IMR-90 (cell line): ENCODE measurements around the gene GYG2. TPM values are rescaled to one million over a fixed set of nuclear protein-coding genes. Genes with fewer than 3 reads are reported as not detected.

Experiments
- ATAC-seq: fragments of 200-7000 bp; cut with Tn5 transposase; 2 replicates; pipeline ENCODE4 v1.9.1; 2020; ENCODE audit warnings: low read depth, mild to moderate bottlenecking, moderate library complexity
- BruUV-seq: library from RNA; stranded (reverse); fragments of 400-500 nt; replicated peaks from 2 replicates; lab custom pipeline; 2021; lab: Mats Ljungman, UMichigan
- CTCF ChIA-PET: fragments of 300-600 bp; formaldehyde crosslinking; extraction: SDS; loops from one replicate; lab custom pipeline; 2021; ENCODE audit warnings: antibody characterized with exemption; lab: Yijun Ruan, JAX
- POLR2A ChIA-PET: fragments of 300-600 bp; sonication (Branson Sonifier 250); formaldehyde crosslinking; loops from one replicate; lab custom pipeline; 2022; ENCODE audit warnings: antibody characterized with exemption; ENCODE audit not compliant: unreplicated experiment; lab: Charles Lee
- DNase-seq: peaks from one replicate; pipeline ENCODE4 v3.0.0; 2013
- H2AFZ ChIP-seq: replicated peaks from 2 replicates; pipeline ENCODE3; 2013; ENCODE audit warnings: low read length, mild to moderate bottlenecking; ENCODE audit not compliant: poor library complexity
- H2AK5ac ChIP-seq: 2 replicates; pipeline ENCODE4 v1.6.1; 2013; ENCODE audit warnings: low read depth, low read length, inconsistent platforms
- H2AK9ac ChIP-seq: replicated peaks from 2 replicates; pipeline ENCODE3; 2013; ENCODE audit warnings: mild to moderate bottlenecking, low read depth, low read length, moderate library complexity; ENCODE audit not compliant: poor library complexity
- H2BK120ac ChIP-seq: 2 replicates; pipeline ENCODE4 v1.6.1; 2013; ENCODE audit warnings: low read depth, low read length, inconsistent platforms
- H2BK15ac ChIP-seq: 3 replicates; pipeline ENCODE4 v1.6.1; 2013; ENCODE audit warnings: low read depth, low read length, inconsistent platforms
- H2BK20ac ChIP-seq: 2 replicates; pipeline ENCODE4 v1.6.1; 2013; ENCODE audit warnings: low read depth, mild to moderate bottlenecking, inconsistent platforms, low read length, moderate library complexity
- H2BK5ac ChIP-seq: 2 replicates; pipeline ENCODE4 v1.6.1; 2013; ENCODE audit warnings: mild to moderate bottlenecking, low read depth, low read length, inconsistent platforms; ENCODE audit not compliant: poor library complexity, severe bottlenecking
- H3K14ac ChIP-seq: replicated peaks from 2 replicates; pipeline ENCODE4 v1.6.1; 2013; ENCODE audit warnings: low read depth, low read length, inconsistent platforms
- H3K18ac ChIP-seq: 2 replicates; pipeline ENCODE4 v1.6.1; 2013; ENCODE audit warnings: low read depth, low read length, control low read depth
- H3K23ac ChIP-seq: 2 replicates; pipeline ENCODE4 v1.6.1; 2013; ENCODE audit warnings: low read depth, low read length, inconsistent platforms
- H3K27ac ChIP-seq: 2 replicates; pipeline ENCODE4 v1.5.1; 2013; ENCODE audit warnings: mild to moderate bottlenecking, control low read depth, low read length; ENCODE audit not compliant: insufficient read depth
- H3K27me3 ChIP-seq: 2 replicates; pipeline ENCODE4 v1.6.1; 2013; ENCODE audit warnings: low read length; ENCODE audit not compliant: control insufficient read depth, insufficient read depth
- H3K36me3 ChIP-seq: 2 replicates; pipeline ENCODE4 v1.6.1; 2013; ENCODE audit warnings: low read length, mixed read lengths; ENCODE audit not compliant: control insufficient read depth, insufficient read depth
- H3K4ac ChIP-seq: 2 replicates; pipeline ENCODE4 v1.6.1; 2013; ENCODE audit warnings: low read depth, low read length, inconsistent platforms
- H3K4me1 ChIP-seq: 2 replicates; pipeline ENCODE4 v1.6.1; 2013; ENCODE audit warnings: low read length, mixed read lengths; ENCODE audit not compliant: control insufficient read depth, insufficient read depth
- H3K4me2 ChIP-seq: 2 replicates; pipeline ENCODE4 v1.6.1; 2013; ENCODE audit warnings: low read depth, mild to moderate bottlenecking, control low read depth, low read length, moderate library complexity
- H3K4me3 ChIP-seq: 2 replicates; pipeline ENCODE4 v1.5.1; 2013; ENCODE audit warnings: low read depth, mild to moderate bottlenecking, control low read depth, low read length, moderate library complexity; ENCODE audit not compliant: insufficient read depth
- H3K56ac ChIP-seq: 2 replicates; pipeline ENCODE4 v1.6.1; 2013; ENCODE audit warnings: low read length, inconsistent platforms; ENCODE audit not compliant: insufficient read depth; ENCODE audit errors: extremely low read depth
- H3K79me1 ChIP-seq, 2 experiments: 2 replicates each; pipeline ENCODE4 v1.6.1; 2013; ENCODE audit warnings: low read length in 2 of 2, inconsistent platforms in 1 of 2, low read depth in 1 of 2
- H3K9ac ChIP-seq: 2 replicates; pipeline ENCODE4 v1.6.1; 2013; ENCODE audit warnings: low read depth, low read length, control low read depth
- H3K9me1 ChIP-seq: 2 replicates; pipeline ENCODE4 v1.6.1; 2013; ENCODE audit warnings: low read length, inconsistent platforms; ENCODE audit not compliant: insufficient read depth
- H3K9me3 ChIP-seq: 2 replicates; pipeline ENCODE4 v1.6.1; 2013; ENCODE audit warnings: low read length; ENCODE audit not compliant: control insufficient read depth, insufficient read depth
- H4K20me1 ChIP-seq: 2 replicates; pipeline ENCODE4 v1.6.1; 2013; ENCODE audit warnings: low read length, inconsistent platforms; ENCODE audit not compliant: insufficient read depth
- H4K5ac ChIP-seq: 2 replicates; pipeline ENCODE4 v1.6.1; 2013; ENCODE audit warnings: mild to moderate bottlenecking, low read depth, low read length, control low read depth
- H4K8ac ChIP-seq, 2 experiments: 2 replicates each; pipeline ENCODE4 v1.6.1; 2013; ENCODE audit warnings: low read depth in 2 of 2, low read length in 2 of 2, control low read depth in 1 of 2, inconsistent platforms in 1 of 2
- H4K91ac ChIP-seq: 2 replicates; pipeline ENCODE4 v1.6.1; 2013; ENCODE audit warnings: low read depth, low read length, inconsistent platforms; ENCODE audit not compliant: insufficient read depth
- BHLHE40 ChIP-seq: fragments of 150-350 bp; IDR thresholded peaks from 2 replicates; pipeline ENCODE4 v1.6.1; 2016; ENCODE audit warnings: mild to moderate bottlenecking, low read depth, low read length
- CEBPB ChIP-seq: IDR thresholded peaks from 2 replicates; pipeline ENCODE4 v1.6.1; 2012; ENCODE audit warnings: low read depth, low read length, improper control_type of control experiment
- CHD1 ChIP-seq: IDR thresholded peaks from 2 replicates; pipeline ENCODE4 v1.6.1; 2012; ENCODE audit warnings: low read depth, low read length, improper control_type of control experiment
- FOS ChIP-seq: fragments of 150-350 bp; IDR thresholded peaks from 2 replicates; pipeline ENCODE4 v1.6.1; 2016; ENCODE audit warnings: low read depth, low read length
- MAFK ChIP-seq: IDR thresholded peaks from 2 replicates; pipeline ENCODE4 v1.6.1; 2012; ENCODE audit warnings: low read depth, low read length, improper control_type of control experiment
- MAZ ChIP-seq: IDR thresholded peaks from 2 replicates; pipeline ENCODE4 v1.6.1; 2012; ENCODE audit warnings: low read depth, mild to moderate bottlenecking, low read length, improper control_type of control experiment, moderate library complexity, borderline replicate concordance
- MXI1 ChIP-seq: IDR thresholded peaks from 2 replicates; pipeline ENCODE4 v1.6.1; 2012; ENCODE audit warnings: low read depth, mild to moderate bottlenecking, low read length, moderate library complexity, borderline replicate concordance
- NFE2L2 ChIP-seq: fragments of 150-350 bp; IDR thresholded peaks from 2 replicates; pipeline ENCODE4 v1.6.1; 2016; ENCODE audit warnings: low read depth, mild to moderate bottlenecking, low read length
- POLR2A ChIP-seq: IDR thresholded peaks from 2 replicates; pipeline ENCODE4 v1.6.1; 2012; ENCODE audit warnings: mild to moderate bottlenecking, low read depth, low read length
- RAD21 ChIP-seq: IDR thresholded peaks from 2 replicates; pipeline ENCODE4 v1.6.1; 2012; ENCODE audit warnings: low read length, improper control_type of control experiment
- RCOR1 ChIP-seq: IDR thresholded peaks from 2 replicates; pipeline ENCODE4 v1.6.1; 2012; ENCODE audit warnings: mild to moderate bottlenecking, low read length, improper control_type of control experiment; ENCODE audit not compliant: insufficient replicate concordance
- RFX5 ChIP-seq: IDR thresholded peaks from 2 replicates; pipeline ENCODE4 v1.8.0; 2012; ENCODE audit warnings: low read depth, mild to moderate bottlenecking, low read length, moderate library complexity
- SMC3 ChIP-seq: fragments of 150-350 bp; IDR thresholded peaks from 2 replicates; pipeline ENCODE4 v1.6.1; 2016; ENCODE audit warnings: low read depth, mild to moderate bottlenecking, antibody characterized with exemption, low read length, moderate library complexity
- USF2 ChIP-seq: fragments of 150-350 bp; IDR thresholded peaks from 2 replicates; pipeline ENCODE4 v1.6.1; 2017; ENCODE audit warnings: mild to moderate bottlenecking, antibody characterized with exemption, low read length, low read depth
- WGBS, 2 experiments: methylation state at CpG; one replicate each; pipeline versions ENCODE4 v1.1.5 to v1.1.7; 2013; ENCODE audit warnings: missing lambda C conversion rate in 2 of 2; ENCODE audit not compliant: insufficient read length in 1 of 2; ENCODE audit errors: extremely low coverage in 2 of 2; 5-methylcytosine and 5-hydroxymethylcytosine counted together
- dilution Hi-C: fragments of 300-500 bp; cut with HindIII; formaldehyde crosslinking; loops from one replicate; pipeline ENCODE4 v1.14.3; 2018; ENCODE audit warnings: low sequenced_read_pairs; ENCODE audit not compliant: unreplicated experiment
- in situ Hi-C: fragments of 300-500 bp; cut with MboI; formaldehyde crosslinking; loops from 3 replicates; pipeline ENCODE4 v1.14.3; 2019; ENCODE audit warnings: low sequenced_read_pairs, inconsistent platforms, mixed read lengths
- intact Hi-C: fragments of 100-400 bp; cut with micrococcal nuclease; formaldehyde crosslinking; loops from 2 replicates; pipeline ENCODE4 v1.10.0; 2022
- polyA plus RNA-seq, 3 experiments: library from polyadenylated mRNA; depleted of rRNA; stranded (reverse); fragments of >200 nt; gene quantifications; 2 replicates each; pipeline ENCODE4 v1.2.3, GENCODE V29; 2012; ENCODE audit warnings: low replicate concordance in 1 of 3
- total RNA-seq: library from RNA; depleted of rRNA; stranded (reverse); fragments of >200 nt; gene quantifications from 2 replicates; pipeline ENCODE4 v1.2.3, GENCODE V29; 2012
- TF ChIP-seq, protein P1 (sequence below): conservative IDR thresholded peaks from 2 replicates; pipeline ENCODE4 v1.5.1; 2012; ENCODE audit warnings: mild to moderate bottlenecking, low read depth, low read length, improper control_type of control experiment
- TF ChIP-seq, protein P2 (sequence below): fragments of 150-350 bp; IDR thresholded peaks from 2 replicates; pipeline ENCODE4 v1.6.1; 2016; ENCODE audit warnings: low read depth, mild to moderate bottlenecking, low read length, moderate library complexity, borderline replicate concordance

The GYG2 gene
- total and polyA plus RNA-seq, 2 of the 4 experiments (the other 2 are of a cell fraction): 9.6 to 13.1 TPM

GRCh38 chrX:2862404-2862803 is 33.7 kb downstream of the GYG2 start:
- Histone ChIP-seq H3K9ac (no peak overlapping the region), H3K4me2 (no peak overlapping the region), H3K79me1 (no peaks in the 10 kb centered on the region), H3K4ac (no peak overlapping the region), H4K5ac (no peak overlapping the region), H2BK20ac (no peak overlapping the region), H2BK15ac (no peak overlapping the region), H3K4me3 (no peak overlapping the region), H3K14ac (no peak overlapping the region), H3K23ac (no peak overlapping the region), H4K91ac (no peak overlapping the region), H3K27ac (no peak overlapping the region), H3K4me1 (no peaks in the 10 kb centered on the region), H3K9me1 (no peaks in the 10 kb centered on the region), H4K8ac (no peak overlapping the region), H3K9me3 (no peaks in the 10 kb centered on the region; the same call in 1 of the 2 replicates), H2BK120ac (no peak overlapping the region), H3K36me3 (peaks cover 29% of the 10 kb centered on the region), H3K18ac (no peak overlapping the region), H4K20me1 (no peaks in the 10 kb centered on the region), H2AK9ac (no peak overlapping the region), H3K56ac (no peak overlapping the region), H2AFZ (no peak overlapping the region), H2BK5ac (no peak overlapping the region), H2AK5ac (no peak overlapping the region), H3K27me3 (no peaks in the 10 kb centered on the region)
- no peak for ATAC-seq
- 84% methylated on average over 3 of the region's 9 CpGs; no CpG with 5 or more reads in 1 of the 2 experiments for WGBS, 2 experiments
- no TSS peak for BruUV-seq
- dilution Hi-C loops: no loop called here
- in situ Hi-C loops: no loop called here
- intact Hi-C loops: no loop called here
- ChIA-PET CTCF (no interaction called here), POLR2A (no interaction called here)
- no peak for TF ChIP-seq MAFK
- TF ChIP-seq FOS: no peak
- TF ChIP-seq POLR2A: no peak
- no peak for TF ChIP-seq RFX5
- TF ChIP-seq SMC3: no peak
- no peak for TF ChIP-seq CHD1
- TF ChIP-seq NFE2L2: no peak
- no peak for TF ChIP-seq CEBPB
- TF ChIP-seq RAD21: no peak
- TF ChIP-seq BHLHE40: no peak
- TF ChIP-seq, protein P1, sequence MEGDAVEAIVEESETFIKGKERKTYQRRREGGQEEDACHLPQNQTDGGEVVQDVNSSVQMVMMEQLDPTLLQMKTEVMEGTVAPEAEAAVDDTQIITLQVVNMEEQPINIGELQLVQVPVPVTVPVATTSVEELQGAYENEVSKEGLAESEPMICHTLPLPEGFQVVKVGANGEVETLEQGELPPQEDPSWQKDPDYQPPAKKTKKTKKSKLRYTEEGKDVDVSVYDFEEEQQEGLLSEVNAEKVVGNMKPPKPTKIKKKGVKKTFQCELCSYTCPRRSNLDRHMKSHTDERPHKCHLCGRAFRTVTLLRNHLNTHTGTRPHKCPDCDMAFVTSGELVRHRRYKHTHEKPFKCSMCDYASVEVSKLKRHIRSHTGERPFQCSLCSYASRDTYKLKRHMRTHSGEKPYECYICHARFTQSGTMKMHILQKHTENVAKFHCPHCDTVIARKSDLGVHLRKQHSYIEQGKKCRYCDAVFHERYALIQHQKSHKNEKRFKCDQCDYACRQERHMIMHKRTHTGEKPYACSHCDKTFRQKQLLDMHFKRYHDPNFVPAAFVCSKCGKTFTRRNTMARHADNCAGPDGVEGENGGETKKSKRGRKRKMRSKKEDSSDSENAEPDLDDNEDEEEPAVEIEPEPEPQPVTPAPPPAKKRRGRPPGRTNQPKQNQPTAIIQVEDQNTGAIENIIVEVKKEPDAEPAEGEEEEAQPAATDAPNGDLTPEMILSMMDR: no peak
- TF ChIP-seq RCOR1: no peak
- no peak for TF ChIP-seq MXI1
- TF ChIP-seq, protein P2, sequence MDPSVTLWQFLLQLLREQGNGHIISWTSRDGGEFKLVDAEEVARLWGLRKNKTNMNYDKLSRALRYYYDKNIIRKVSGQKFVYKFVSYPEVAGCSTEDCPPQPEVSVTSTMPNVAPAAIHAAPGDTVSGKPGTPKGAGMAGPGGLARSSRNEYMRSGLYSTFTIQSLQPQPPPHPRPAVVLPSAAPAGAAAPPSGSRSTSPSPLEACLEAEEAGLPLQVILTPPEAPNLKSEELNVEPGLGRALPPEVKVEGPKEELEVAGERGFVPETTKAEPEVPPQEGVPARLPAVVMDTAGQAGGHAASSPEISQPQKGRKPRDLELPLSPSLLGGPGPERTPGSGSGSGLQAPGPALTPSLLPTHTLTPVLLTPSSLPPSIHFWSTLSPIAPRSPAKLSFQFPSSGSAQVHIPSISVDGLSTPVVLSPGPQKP: no peak
- TF ChIP-seq USF2: no peak
- TF ChIP-seq MAZ: no peak
- DNase-seq: no peak
